ENCODE measurements around the gene POMT1.

POMT1 gene

GRCh38 chr9:131477816-131478419, 24.8 kb upstream of the POMT1 start:
- no peak for DNase-seq

GRCh38 chr9:131478421-131478868, 24.3 kb upstream of the POMT1 start:
- DNase-seq, result peak; percentile 35 to 62 (median 40)

GRCh38 chr9:131478911-131479310, 23.8 kb upstream of the POMT1 start:
- DNase-seq, result no peak

GRCh38 chr9:131480258-131480657, 22.5 kb upstream of the POMT1 start:
- DNase-seq, result no peak

GRCh38 chr9:131481441-131482342, 21.0 kb upstream of the POMT1 start:
- DNase-seq, result no peak

GRCh38 chr9:131482343-131483006, 20.2 kb upstream of the POMT1 start:
- DNase-seq, result no peak

GRCh38 chr9:131483319-131484050, 19.2 kb upstream of the POMT1 start:
- no peak for DNase-seq

GRCh38 chr9:131484051-131484445, 18.7 kb upstream of the POMT1 start:
- DNase-seq, result no peak

GRCh38 chr9:131484560-131485185, 18.0 kb upstream of the POMT1 start:
- DNase-seq, result no peak

GRCh38 chr9:131485206-131485605, 17.5 kb upstream of the POMT1 start:
- no peak for DNase-seq

GRCh38 chr9:131485728-131486422, 16.8 kb upstream of the POMT1 start:
- DNase-seq, result no peak

- no peak for DNase-seq
These were observed 15.7 kb upstream of the POMT1 start for GRCh38 chr9:131487001-131487400.

GRCh38 chr9:131487621-131488031, 15.1 kb upstream of the POMT1 start:
- no peak for DNase-seq

GRCh38 chr9:131490514-131490913, 12.2 kb upstream of the POMT1 start:
- no peak for DNase-seq

GRCh38 chr9:131491001-131491710, 11.6 kb upstream of the POMT1 start:
- no peak for DNase-seq

- no peak for DNase-seq
These were observed 10.6 kb upstream of the POMT1 start for GRCh38 chr9:131492070-131492469.

GRCh38 chr9:131494296-131494870, 8.3 kb upstream of the POMT1 start:
- no peak for DNase-seq

GRCh38 chr9:131495785-131496184, 6.9 kb upstream of the POMT1 start:
- no peak for DNase-seq

GRCh38 chr9:131496844-131497405, 5.8 kb upstream of the POMT1 start:
- DNase-seq, result no peak

- DNase-seq, result no peak
These were observed 3.4 kb upstream of the POMT1 start for GRCh38 chr9:131499254-131499767.

Measured in suppressor macrophage treated with lipopolysaccharide for 1 hour (primary cell).